ENCODE data around the gene KLF1.

The KLF1 gene

GRCh38 chr19:12872255-12872654, 14.7 kb downstream of the KLF1 start:
- Histone ChIP-seq H3K9me3 (ENCODE audit: control extremely low read depth in 1 of 5, control insufficient read depth in 4 of 5, insufficient read depth in 2 of 5, low read depth in 1 of 5, low read length in 4 of 5) (no peaks in the 10 kb centered on the region), H3K4me3 (ENCODE audit: control insufficient read depth in 1 of 7, extremely low read depth in 1 of 7, insufficient read depth in 4 of 7, low read depth in 2 of 7, low read length in 6 of 7) (no peak overlapping the region), H3K27me3 (replicated peaks in 2 of 5; ENCODE audit: control insufficient read depth in 4 of 5, insufficient read depth in 5 of 5, low read length in 4 of 5) (no peaks in the 10 kb centered on the region), H3K27ac (ENCODE audit: insufficient read depth in 1 of 2, low read depth in 1 of 2, low read length in 2 of 2, poor library complexity in 1 of 2, severe bottlenecking in 2 of 2) (no peak overlapping the region), H3K36me3 (ENCODE audit: control insufficient read depth in 4 of 4, insufficient read depth in 4 of 4, low read length in 3 of 4) (peaks cover 0 to 29% (median 7%) of the 10 kb centered on the region in 4 experiments), H3K4me1 (ENCODE audit: control extremely low read depth in 1 of 4, control insufficient read depth in 4 of 4, insufficient read depth in 4 of 4, low read length in 3 of 4) (peaks cover 0 to 6% (median 5%) of the 10 kb centered on the region in 4 experiments)
- POLR2A ChIA-PET: interaction anchor here (0.6 to 0.7 kb wide), 2 partner anchors 70 to 102 kb away, joined by 3 read pairs; no protein-coding TSS in a partner anchor
- CTCF ChIA-PET: interaction anchor here (0.8 to 1.5 kb wide), 3 partner anchors 13 to 115 kb away, joined by 3 to 5 read pairs (median 3); no protein-coding TSS in a partner anchor
- DNase-seq: peak in 1 of 3 donors; percentile 35
- 100% methylated on average over 1 of the region's 5 CpGs for WGBS (ENCODE audit: insufficient coverage)

GRCh38 chr19:12871681-12872080, 15.3 kb downstream of the KLF1 start:
- WGBS (ENCODE audit: insufficient coverage): 100% methylated on average over 1 of the region's 3 CpGs
- DNase-seq: no peak
- POLR2A ChIA-PET: interaction anchor here (0.6 kb wide), 1 partner anchor 103 kb away, joined by 3 read pairs; no protein-coding TSS in a partner anchor
- CTCF ChIA-PET: interaction anchor here (1.5 kb wide), 1 partner anchor 13 kb away, joined by 5 read pairs; no protein-coding TSS in a partner anchor
- Histone ChIP-seq H3K27ac (ENCODE audit: insufficient read depth in 1 of 2, low read depth in 1 of 2, low read length in 2 of 2, poor library complexity in 1 of 2, severe bottlenecking in 2 of 2) (no peak overlapping the region), H3K36me3 (ENCODE audit: control insufficient read depth in 4 of 4, insufficient read depth in 4 of 4, low read length in 3 of 4) (peaks cover 0 to 27% (median 7%) of the 10 kb centered on the region in 4 experiments), H3K27me3 (replicated peaks in 2 of 5; ENCODE audit: control insufficient read depth in 4 of 5, insufficient read depth in 5 of 5, low read length in 4 of 5) (no peaks in the 10 kb centered on the region), H3K4me3 (ENCODE audit: control insufficient read depth in 1 of 7, extremely low read depth in 1 of 7, insufficient read depth in 4 of 7, low read depth in 2 of 7, low read length in 6 of 7) (no peak overlapping the region), H3K4me1 (ENCODE audit: control extremely low read depth in 1 of 4, control insufficient read depth in 4 of 4, insufficient read depth in 4 of 4, low read length in 3 of 4) (peaks cover 0 to 10% (median 8%) of the 10 kb centered on the region in 4 experiments), H3K9me3 (ENCODE audit: control extremely low read depth in 1 of 5, control insufficient read depth in 4 of 5, insufficient read depth in 2 of 5, low read depth in 1 of 5, low read length in 4 of 5) (no peaks in the 10 kb centered on the region)

GRCh38 chr19:12868540-12869112, 18.4 kb downstream of the KLF1 start:
- Histone ChIP-seq H3K27me3 (replicated peaks in 2 of 5; ENCODE audit: control insufficient read depth in 4 of 5, insufficient read depth in 5 of 5, low read length in 4 of 5) (peaks cover 0 to 2% (median 0%) of the 10 kb centered on the region in 5 experiments), H3K9me3 (ENCODE audit: control extremely low read depth in 1 of 5, control insufficient read depth in 4 of 5, insufficient read depth in 2 of 5, low read depth in 1 of 5, low read length in 4 of 5) (no peaks in the 10 kb centered on the region), H3K27ac (ENCODE audit: insufficient read depth in 1 of 2, low read depth in 1 of 2, low read length in 2 of 2, poor library complexity in 1 of 2, severe bottlenecking in 2 of 2) (no peak overlapping the region), H3K4me3 (ENCODE audit: control insufficient read depth in 1 of 7, extremely low read depth in 1 of 7, insufficient read depth in 4 of 7, low read depth in 2 of 7, low read length in 6 of 7) (no peak overlapping the region), H3K36me3 (ENCODE audit: control insufficient read depth in 4 of 4, insufficient read depth in 4 of 4, low read length in 3 of 4) (peaks cover 0 to 6% (median 0%) of the 10 kb centered on the region in 4 experiments), H3K4me1 (ENCODE audit: control extremely low read depth in 1 of 4, control insufficient read depth in 4 of 4, insufficient read depth in 4 of 4, low read length in 3 of 4) (peaks cover 0 to 12% (median 8%) of the 10 kb centered on the region in 4 experiments)
- DNase-seq: no peak
- ChIA-PET CTCF (interaction anchor here (0.6 to 1.0 kb wide), 2 partner anchors 11 to 40 kb away, joined by 4 to 5 read pairs; no protein-coding TSS in a partner anchor), POLR2A (interaction anchor here (0.6 kb wide), 1 partner anchor 15 kb away, joined by 3 read pairs; no protein-coding TSS in a partner anchor)
- WGBS (ENCODE audit: insufficient coverage): 97% methylated on average over 9 of the region's 10 CpGs

- WGBS (ENCODE audit: insufficient coverage): 2% methylated on average over 34 of the region's 51 CpGs
- Histone ChIP-seq H3K36me3 (ENCODE audit: control insufficient read depth in 4 of 4, insufficient read depth in 4 of 4, low read length in 3 of 4) (no peaks in the 10 kb centered on the region), H3K27ac (ENCODE audit: insufficient read depth in 1 of 2, low read depth in 1 of 2, low read length in 2 of 2, poor library complexity in 1 of 2, severe bottlenecking in 2 of 2) (peak overlapping the region in 1 of 2 experiments; percentile 79), H3K9me3 (ENCODE audit: control extremely low read depth in 1 of 5, control insufficient read depth in 4 of 5, insufficient read depth in 2 of 5, low read depth in 1 of 5, low read length in 4 of 5) (no peaks in the 10 kb centered on the region), H3K4me3 (ENCODE audit: control insufficient read depth in 1 of 7, extremely low read depth in 1 of 7, insufficient read depth in 4 of 7, low read depth in 2 of 7, low read length in 6 of 7) (peak overlapping the region; percentile 55 to 94 (median 73)), H3K4me1 (ENCODE audit: control extremely low read depth in 1 of 4, control insufficient read depth in 4 of 4, insufficient read depth in 4 of 4, low read length in 3 of 4) (peaks cover 0 to 12% (median 8%) of the 10 kb centered on the region in 4 experiments), H3K27me3 (replicated peaks in 2 of 5; ENCODE audit: control insufficient read depth in 4 of 5, insufficient read depth in 5 of 5, low read length in 4 of 5) (peaks cover 0 to 4% (median 0%) of the 10 kb centered on the region in 5 experiments)
- ChIA-PET CTCF (interaction anchor here (0.6 to 1.1 kb wide), 5 partner anchors 13 to 107 kb away, joined by 3 to 5 read pairs (median 3); no protein-coding TSS in a partner anchor), POLR2A (interaction anchor here (0.6 to 0.7 kb wide), 2 partner anchors 14 to 225 kb away, joined by 3 read pairs; no protein-coding TSS in a partner anchor)
- peak; percentile 85 to 88 (median 87) for DNase-seq
These were observed 19.6 kb downstream of the KLF1 start for GRCh38 chr19:12867120-12868099.

- ChIA-PET CTCF (interaction anchor here (0.6 to 3.4 kb wide), 6 partner anchors 12 to 106 kb away, joined by 3 to 17 read pairs (median 4); no protein-coding TSS in a partner anchor), POLR2A (interaction anchor here (0.7 kb wide), 1 partner anchor 224 kb away, joined by 3 read pairs; no protein-coding TSS in a partner anchor)
- H3K27ac ChIP-seq (ENCODE audit: insufficient read depth in 1 of 2, low read depth in 1 of 2, low read length in 2 of 2, poor library complexity in 1 of 2, severe bottlenecking in 2 of 2): peak overlapping the region in 1 of 2 experiments; percentile 79
- no peak for DNase-seq
- 95% methylated on average over 17 of the region's 29 CpGs for WGBS (ENCODE audit: insufficient coverage)
- H3K9me3 ChIP-seq (ENCODE audit: control extremely low read depth in 1 of 5, control insufficient read depth in 4 of 5, insufficient read depth in 2 of 5, low read depth in 1 of 5, low read length in 4 of 5): no peaks in the 10 kb centered on the region
- peaks cover 0 to 12% (median 8%) of the 10 kb centered on the region in 4 experiments for H3K4me1 ChIP-seq (ENCODE audit: control extremely low read depth in 1 of 4, control insufficient read depth in 4 of 4, insufficient read depth in 4 of 4, low read length in 3 of 4)
- H3K27me3 ChIP-seq (replicated peaks in 2 of 5; ENCODE audit: control insufficient read depth in 4 of 5, insufficient read depth in 5 of 5, low read length in 4 of 5): peaks cover 0 to 4% (median 0%) of the 10 kb centered on the region in 5 experiments
- H3K4me3 ChIP-seq (ENCODE audit: control insufficient read depth in 1 of 7, extremely low read depth in 1 of 7, insufficient read depth in 4 of 7, low read depth in 2 of 7, low read length in 6 of 7): peak overlapping the region in 4 of 7 experiments; percentile 73 to 94 (median 80)
- H3K36me3 ChIP-seq (ENCODE audit: control insufficient read depth in 4 of 4, insufficient read depth in 4 of 4, low read length in 3 of 4): no peaks in the 10 kb centered on the region
These were observed 20.4 kb downstream of the KLF1 start for GRCh38 chr19:12866416-12867119.

- Histone ChIP-seq H3K9me3 (ENCODE audit: control extremely low read depth in 1 of 5, control insufficient read depth in 4 of 5, insufficient read depth in 2 of 5, low read depth in 1 of 5, low read length in 4 of 5) (no peaks in the 10 kb centered on the region), H3K27me3 (replicated peaks in 2 of 5; ENCODE audit: control insufficient read depth in 4 of 5, insufficient read depth in 5 of 5, low read length in 4 of 5) (peaks cover 0 to 4% (median 0%) of the 10 kb centered on the region in 5 experiments), H3K4me3 (ENCODE audit: control insufficient read depth in 1 of 7, extremely low read depth in 1 of 7, insufficient read depth in 4 of 7, low read depth in 2 of 7, low read length in 6 of 7) (no peak overlapping the region), H3K36me3 (ENCODE audit: control insufficient read depth in 4 of 4, insufficient read depth in 4 of 4, low read length in 3 of 4) (no peaks in the 10 kb centered on the region), H3K27ac (ENCODE audit: insufficient read depth in 1 of 2, low read depth in 1 of 2, low read length in 2 of 2, poor library complexity in 1 of 2, severe bottlenecking in 2 of 2) (no peak overlapping the region), H3K4me1 (ENCODE audit: control extremely low read depth in 1 of 4, control insufficient read depth in 4 of 4, insufficient read depth in 4 of 4, low read length in 3 of 4) (peaks cover 0 to 12% (median 8%) of the 10 kb centered on the region in 4 experiments)
- 96% methylated on average over 13 of the region's 19 CpGs for WGBS (ENCODE audit: insufficient coverage)
- DNase-seq: no peak
- ChIA-PET CTCF (interaction anchor here (1.7 to 3.4 kb wide), 3 partner anchors 17 to 18 kb away, joined by 6 to 17 read pairs (median 8); no protein-coding TSS in a partner anchor), POLR2A (no interaction called here)
These were observed 21.1 kb downstream of the KLF1 start for GRCh38 chr19:12865746-12866415.

Data from common myeloid progenitor, CD34-positive (primary cell).